Parathyroid adenoma (tissue), 2 donors: ENCODE results near the gene CBY2.

Source experiments
- H2AFZ ChIP-seq: fragments of 300-600 bp; sonication (generic); one replicate; pipeline ENCODE4 v1.7.0; 2017; ENCODE audit warnings: antibody characterized with exemption, mild to moderate bottlenecking
- H3K27ac ChIP-seq: fragments of 300-600 bp; sonication (generic); one replicate; pipeline ENCODE4 v1.7.0; 2017
- H3K27me3 ChIP-seq: fragments of 300-600 bp; sonication (generic); one replicate; pipeline ENCODE4 v1.7.0; 2017; ENCODE audit warnings: low read length; ENCODE audit not compliant: control insufficient read depth, insufficient read depth
- H3K36me3 ChIP-seq: fragments of 300-600 bp; sonication (generic); one replicate; pipeline ENCODE4 v1.7.0; 2017; ENCODE audit warnings: low read length; ENCODE audit not compliant: control insufficient read depth, insufficient read depth
- H3K4me1 ChIP-seq: fragments of 300-600 bp; sonication (generic); one replicate; pipeline ENCODE4 v1.7.0; 2017; ENCODE audit warnings: control low read depth
- H3K4me2 ChIP-seq: fragments of 300-600 bp; sonication (generic); one replicate; pipeline ENCODE4 v1.7.0; 2017; ENCODE audit warnings: low read length
- H3K4me3 ChIP-seq: fragments of 300-600 bp; sonication (generic); one replicate; pipeline ENCODE4 v1.7.0; 2017; ENCODE audit warnings: low read depth, low read length
- H3K79me2 ChIP-seq: fragments of 300-600 bp; sonication (generic); one replicate; pipeline ENCODE4 v1.7.0; 2017; ENCODE audit warnings: control low read depth
- H3K9ac ChIP-seq: fragments of 300-600 bp; sonication (generic); one replicate; pipeline ENCODE4 v1.7.0; 2017; ENCODE audit warnings: mild to moderate bottlenecking
- H3K9me3 ChIP-seq: fragments of 300-600 bp; sonication (generic); one replicate; pipeline ENCODE4 v1.7.0; 2017; ENCODE audit warnings: low read length; ENCODE audit not compliant: control insufficient read depth
- TF ChIP-seq, protein P1 (sequence below): fragments of 300-600 bp; sonication (generic); IDR thresholded peaks from one replicate; pipeline ENCODE4 v1.7.0; 2017; ENCODE audit warnings: antibody characterized with exemption, mild to moderate bottlenecking
- donor health status: primary hyperparathyroidism.

CBY2 gene

GRCh38 chr13:45763419-45763818 is 61.3 kb downstream of the CBY2 start:
- H2AFZ ChIP-seq, result no peak overlapping the region
- H3K36me3 ChIP-seq, result no peaks in the 10 kb centered on the region
- TF ChIP-seq, protein P1, sequence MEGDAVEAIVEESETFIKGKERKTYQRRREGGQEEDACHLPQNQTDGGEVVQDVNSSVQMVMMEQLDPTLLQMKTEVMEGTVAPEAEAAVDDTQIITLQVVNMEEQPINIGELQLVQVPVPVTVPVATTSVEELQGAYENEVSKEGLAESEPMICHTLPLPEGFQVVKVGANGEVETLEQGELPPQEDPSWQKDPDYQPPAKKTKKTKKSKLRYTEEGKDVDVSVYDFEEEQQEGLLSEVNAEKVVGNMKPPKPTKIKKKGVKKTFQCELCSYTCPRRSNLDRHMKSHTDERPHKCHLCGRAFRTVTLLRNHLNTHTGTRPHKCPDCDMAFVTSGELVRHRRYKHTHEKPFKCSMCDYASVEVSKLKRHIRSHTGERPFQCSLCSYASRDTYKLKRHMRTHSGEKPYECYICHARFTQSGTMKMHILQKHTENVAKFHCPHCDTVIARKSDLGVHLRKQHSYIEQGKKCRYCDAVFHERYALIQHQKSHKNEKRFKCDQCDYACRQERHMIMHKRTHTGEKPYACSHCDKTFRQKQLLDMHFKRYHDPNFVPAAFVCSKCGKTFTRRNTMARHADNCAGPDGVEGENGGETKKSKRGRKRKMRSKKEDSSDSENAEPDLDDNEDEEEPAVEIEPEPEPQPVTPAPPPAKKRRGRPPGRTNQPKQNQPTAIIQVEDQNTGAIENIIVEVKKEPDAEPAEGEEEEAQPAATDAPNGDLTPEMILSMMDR, result no peak
- no peaks in the 10 kb centered on the region for H3K27me3 ChIP-seq
- no peak overlapping the region for H3K9ac ChIP-seq
- no peaks in the 10 kb centered on the region for H3K4me1 ChIP-seq
- H3K9me3 ChIP-seq, result no peaks in the 10 kb centered on the region
- no peak overlapping the region for H3K27ac ChIP-seq
- no peak overlapping the region for H3K4me2 ChIP-seq
- H3K79me2 ChIP-seq, result no peaks in the 10 kb centered on the region
- no peak overlapping the region for H3K4me3 ChIP-seq
